T-cell (primary cell): ENCODE results near the gene CHI3L1. TPM values are rescaled to one million over a fixed set of nuclear protein-coding genes. Genes with fewer than 3 reads are reported as not detected.

Experiments
- ATAC-seq, 4 experiments: fragments of 200-7000 bp in 3 of 4; fragments of 150-1000 bp in 1 of 4; cut with Tn5 transposase; replicated peaks in 1 of 4; 1 replicate in 3 of 4; 2 replicates in 1 of 4; pipeline ENCODE4 v1.10.0; 2021; ENCODE audit warnings: moderate library complexity in 3 of 4, mild to moderate bottlenecking in 2 of 4, moderate number of reproducible peaks in 1 of 4
- CTCF ChIA-PET, 2 donors: fragments of 300-600 bp; sonication (Branson Sonifier 250); formaldehyde crosslinking; loops; one replicate each; lab custom pipeline; 2022; ENCODE audit warnings: antibody characterized with exemption in 2 of 2; lab: Charles Lee
- POLR2A ChIA-PET, 2 donors: fragments of 300-600 bp; sonication (Branson Sonifier 250); formaldehyde crosslinking; loops; one replicate each; lab custom pipeline; 2022; ENCODE audit warnings: antibody characterized with exemption in 2 of 2; lab: Charles Lee
- DNase-seq, 35 experiments: peaks; one replicate each; pipeline versions ENCODE4 v3.0.0 to v3.0.0-alpha.2; 2013 to 2023
- H3K27ac ChIP-seq: one replicate; pipeline ENCODE4 v1.5.1; 2013; ENCODE audit warnings: low read length
- H3K27me3 ChIP-seq, 2 experiments: replicated peaks in 1 of 2; 1 replicate in 1 of 2; 2 replicates in 1 of 2; pipeline versions ENCODE4 v1.6.1 to v1.7.0; 2013; ENCODE audit warnings: low read length in 1 of 2, mixed read lengths in 1 of 2; ENCODE audit not compliant: control insufficient read depth in 2 of 2, insufficient read depth in 2 of 2; ENCODE audit errors: extremely low read depth in 1 of 2
- H3K36me3 ChIP-seq, 2 donors: 1 replicate in 1 of 2; 2 replicates in 1 of 2; pipeline versions ENCODE4 v1.6.1 to v1.7.0; 2013; ENCODE audit warnings: low read length in 1 of 2; ENCODE audit not compliant: control insufficient read depth in 2 of 2, insufficient read depth in 1 of 2; ENCODE audit errors: extremely low read depth in 1 of 2
- H3K4me1 ChIP-seq, 2 experiments: 1 replicate in 1 of 2; 2 replicates in 1 of 2; pipeline versions ENCODE4 v1.6.1 to v1.7.0; 2013; ENCODE audit warnings: low read length in 2 of 2, mixed read lengths in 1 of 2; ENCODE audit not compliant: insufficient read depth in 2 of 2, control insufficient read depth in 1 of 2; ENCODE audit errors: extremely low read depth in 1 of 2
- H3K4me3 ChIP-seq, 2 donors: 1 replicate in 1 of 2; 2 replicates in 1 of 2; pipeline versions ENCODE4 v1.5.1 to v1.7.0; 2013; ENCODE audit warnings: mild to moderate bottlenecking in 2 of 2, low read length in 1 of 2, moderate library complexity in 1 of 2; ENCODE audit not compliant: control insufficient read depth in 1 of 2; ENCODE audit errors: extremely low read depth in 1 of 2
- H3K9me3 ChIP-seq: 2 replicates; pipeline ENCODE4 v1.7.0; 2013
- H3K27ac Mint-ChIP-seq, 2 donors: one replicate each; pipeline ENCODE4 v1.8.0; 2020 to 2021; ENCODE audit warnings: mild to moderate bottlenecking in 2 of 2, mixed read lengths in 2 of 2
- H3K27me3 Mint-ChIP-seq, 2 donors: one replicate each; pipeline ENCODE4 v1.8.0; 2021 to 2022; ENCODE audit warnings: mixed read lengths in 2 of 2
- H3K36me3 Mint-ChIP-seq: one replicate; pipeline ENCODE4 v1.8.0; 2021; ENCODE audit warnings: mixed read lengths
- H3K4me1 Mint-ChIP-seq, 3 donors: one replicate each; pipeline ENCODE4 v1.8.0; 2020 to 2022; ENCODE audit warnings: mixed read lengths in 3 of 3, mild to moderate bottlenecking in 1 of 3
- H3K4me3 Mint-ChIP-seq, 3 donors: one replicate each; pipeline ENCODE4 v1.8.0; 2020 to 2022; ENCODE audit warnings: mild to moderate bottlenecking in 3 of 3, mixed read lengths in 3 of 3, moderate library complexity in 3 of 3
- H3K9me3 Mint-ChIP-seq, 3 donors: one replicate each; pipeline ENCODE4 v1.8.0; 2020 to 2022; ENCODE audit warnings: mixed read lengths in 3 of 3
- WGBS: methylation state at CpG from one replicate; pipeline ENCODE4 v1.1.5; 2013; ENCODE audit warnings: missing lambda C conversion rate; ENCODE audit not compliant: insufficient coverage; 5-methylcytosine and 5-hydroxymethylcytosine counted together
- total RNA-seq, 35 experiments: library from RNA in 6 of 35; stranded (reverse) in 6 of 35; fragments of 120-200 nt in 1 of 35; gene quantifications; one replicate each; pipeline versions ENCODE4 v1.2.1 to v1.2.4 and lab custom pipeline; 2013 to 2026

Gene CHI3L1
- total RNA-seq, 5 donors from 2014 or later (not counting 1 experiment from before 2014, with no cell fraction given) = 0.20 to 0.30 TPM; not detected in 3

GRCh38 chr1:203152158-203153034, 34.1 kb downstream of the CHI3L1 start:
- Mint-ChIP-seq H3K9me3 (no peaks in the 10 kb centered on the region), H3K4me1 (no peaks in the 10 kb centered on the region), H3K4me3 (no peak overlapping the region), H3K27ac (no peak overlapping the region), H3K27me3 (peaks cover 0 to 19% of the 10 kb centered on the region in 2 donors), H3K36me3 (no peaks in the 10 kb centered on the region)
- H3K27me3 ChIP-seq = peaks cover 0 to 43% of the 10 kb centered on the region in 2 experiments
- DNase-seq = no peak
- WGBS = 78% methylated on average over 3 of the region's 10 CpGs
- no peaks in the 10 kb centered on the region for H3K4me1 ChIP-seq
- ATAC-seq = no peak
- H3K27ac ChIP-seq = no peak overlapping the region
- CTCF ChIA-PET = no interaction called here
- no peaks in the 10 kb centered on the region for H3K9me3 ChIP-seq
- POLR2A ChIA-PET = no interaction called here
- no peak overlapping the region for H3K4me3 ChIP-seq
- H3K36me3 ChIP-seq = no peaks in the 10 kb centered on the region

- ChIA-PET CTCF (no interaction called here), POLR2A (no interaction called here)
- WGBS = 53% methylated on average over 4 of the region's 9 CpGs
These were observed 34.9 kb downstream of the CHI3L1 start for GRCh38 chr1:203151362-203152157.

GRCh38 chr1:203150511-203151297, 35.8 kb downstream of the CHI3L1 start:
- Histone ChIP-seq H3K27ac (no peak overlapping the region), H3K4me3 (no peak overlapping the region), H3K9me3 (no peaks in the 10 kb centered on the region), H3K4me1 (no peaks in the 10 kb centered on the region), H3K36me3 (no peaks in the 10 kb centered on the region), H3K27me3 (peaks cover 0 to 46% of the 10 kb centered on the region in 2 experiments)
- H3K27ac Mint-ChIP-seq = no peak overlapping the region
- no peaks in the 10 kb centered on the region for H3K4me1 Mint-ChIP-seq
- no peak for ATAC-seq
- H3K27me3 Mint-ChIP-seq = peaks cover 0 to 16% of the 10 kb centered on the region in 2 donors
- H3K4me3 Mint-ChIP-seq = no peak overlapping the region
- DNase-seq = no peak
- ChIA-PET CTCF (no interaction called here), POLR2A (interaction anchor here in 1 of 2 donors (0.6 kb wide), 1 partner anchor 72 kb away, joined by 5 read pairs; no protein-coding TSS in a partner anchor)
- H3K36me3 Mint-ChIP-seq = no peaks in the 10 kb centered on the region
- 91% methylated on average over 4 of the region's 9 CpGs for WGBS
- no peaks in the 10 kb centered on the region for H3K9me3 Mint-ChIP-seq

More at GRCh38 chr1:203151362-203152157, 34.9 kb downstream of the CHI3L1 start:
- H3K4me3 ChIP-seq = no peak overlapping the region
- Mint-ChIP-seq H3K27me3 (peaks cover 0 to 19% of the 10 kb centered on the region in 2 donors), H3K4me3 (no peak overlapping the region), H3K9me3 (no peaks in the 10 kb centered on the region), H3K4me1 (no peaks in the 10 kb centered on the region), H3K27ac (no peak overlapping the region), H3K36me3 (no peaks in the 10 kb centered on the region)
- no peaks in the 10 kb centered on the region for H3K4me1 ChIP-seq
- H3K9me3 ChIP-seq = no peaks in the 10 kb centered on the region
- H3K27me3 ChIP-seq = peaks cover 0 to 43% of the 10 kb centered on the region in 2 experiments
- no peak overlapping the region for H3K27ac ChIP-seq
- DNase-seq (no peak), ATAC-seq (no peak)
- H3K36me3 ChIP-seq = no peaks in the 10 kb centered on the region

- Mint-ChIP-seq H3K9me3 (no peaks in the 10 kb centered on the region), H3K4me3 (no peak overlapping the region), H3K4me1 (no peaks in the 10 kb centered on the region), H3K36me3 (no peaks in the 10 kb centered on the region), H3K27me3 (peaks cover 0 to 11% of the 10 kb centered on the region in 2 donors), H3K27ac (no peak overlapping the region)
- no peak overlapping the region for H3K27ac ChIP-seq
- H3K36me3 ChIP-seq = no peaks in the 10 kb centered on the region
- DNase-seq = no peak
- H3K4me3 ChIP-seq = no peak overlapping the region
- ChIA-PET POLR2A (no interaction called here), CTCF (no interaction called here)
- H3K27me3 ChIP-seq = peaks cover 0 to 42% of the 10 kb centered on the region in 2 experiments
- WGBS = 65% methylated on average over 3 of the region's 7 CpGs
- H3K4me1 ChIP-seq = no peaks in the 10 kb centered on the region
- no peak for ATAC-seq
- no peaks in the 10 kb centered on the region for H3K9me3 ChIP-seq
These were observed 37.2 kb downstream of the CHI3L1 start for GRCh38 chr1:203149188-203149840.

GRCh38 chr1:203148579-203148978, 37.9 kb downstream of the CHI3L1 start:
- peaks cover 0 to 2% (median 0%) of the 10 kb centered on the region in 3 donors for H3K9me3 Mint-ChIP-seq

More at GRCh38 chr1:203148579-203148978, 37.9 kb downstream of the CHI3L1 start:
- WGBS = 83% methylated on average over 12 of the region's 12 CpGs
- Mint-ChIP-seq H3K36me3 (peaks cover 2% of the 10 kb centered on the region), H3K27me3 (peaks cover 0 to 11% of the 10 kb centered on the region in 2 donors), H3K27ac (no peak overlapping the region), H3K4me3 (no peak overlapping the region), H3K4me1 (no peaks in the 10 kb centered on the region)
- Histone ChIP-seq H3K4me3 (no peak overlapping the region), H3K36me3 (no peaks in the 10 kb centered on the region), H3K27ac (no peak overlapping the region), H3K4me1 (no peaks in the 10 kb centered on the region), H3K27me3 (peaks cover 0 to 36% of the 10 kb centered on the region in 2 experiments), H3K9me3 (no peaks in the 10 kb centered on the region)
- CTCF ChIA-PET = no interaction called here
- ATAC-seq = no peak
- DNase-seq = no peak
- POLR2A ChIA-PET = no interaction called here
